GM12801 (cell line): ENCODE data around the gene CTSW.

Experiments used
- TF ChIP-seq, protein P1 (sequence below): IDR thresholded peaks from one replicate; pipeline ENCODE4 v1.5.1; 2011; ENCODE audit warnings: control low read depth; ENCODE audit not compliant: insufficient read length; ENCODE audit errors: extremely low read depth

CTSW gene

DNA sequence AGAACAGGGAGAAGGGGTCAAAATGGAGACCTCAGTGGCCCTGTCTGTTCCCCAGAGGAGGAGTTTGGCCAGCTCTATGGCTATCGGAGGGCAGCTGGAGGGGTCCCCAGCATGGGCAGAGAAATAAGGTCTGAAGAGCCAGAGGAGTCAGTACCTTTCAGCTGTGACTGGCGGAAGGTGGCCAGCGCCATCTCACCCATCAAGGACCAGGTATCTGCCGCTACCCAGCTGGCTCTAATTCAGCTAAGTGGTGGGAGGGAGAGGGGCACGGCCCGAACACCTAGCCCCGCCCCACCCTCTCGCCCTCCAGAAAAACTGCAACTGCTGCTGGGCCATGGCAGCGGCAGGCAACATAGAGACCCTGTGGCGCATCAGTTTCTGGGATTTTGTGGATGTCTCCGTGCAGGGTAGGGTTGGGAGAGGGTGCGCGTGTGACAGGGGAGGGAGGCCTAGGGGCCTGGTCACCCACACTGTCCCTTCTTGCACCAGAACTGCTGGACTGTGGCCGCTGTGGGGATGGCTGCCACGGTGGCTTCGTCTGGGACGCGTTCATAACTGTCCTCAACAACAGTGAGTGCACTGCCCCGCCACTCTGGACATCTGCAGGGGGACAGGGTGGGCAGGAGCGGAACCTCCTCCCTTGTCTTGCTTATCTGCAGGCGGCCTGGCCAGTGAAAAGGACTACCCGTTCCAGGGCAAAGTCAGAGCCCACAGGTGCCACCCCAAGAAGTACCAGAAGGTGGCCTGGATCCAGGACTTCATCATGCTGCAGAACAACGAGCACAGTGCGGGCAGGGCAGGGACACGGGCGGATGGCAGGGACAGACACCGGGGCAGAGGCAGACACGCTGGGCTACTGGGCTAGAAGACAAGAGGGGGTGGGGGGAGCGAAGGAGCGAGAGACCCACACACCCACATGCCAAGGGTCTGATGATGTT, 2.8 kb downstream of the CTSW start:
- TF ChIP-seq, protein P1, sequence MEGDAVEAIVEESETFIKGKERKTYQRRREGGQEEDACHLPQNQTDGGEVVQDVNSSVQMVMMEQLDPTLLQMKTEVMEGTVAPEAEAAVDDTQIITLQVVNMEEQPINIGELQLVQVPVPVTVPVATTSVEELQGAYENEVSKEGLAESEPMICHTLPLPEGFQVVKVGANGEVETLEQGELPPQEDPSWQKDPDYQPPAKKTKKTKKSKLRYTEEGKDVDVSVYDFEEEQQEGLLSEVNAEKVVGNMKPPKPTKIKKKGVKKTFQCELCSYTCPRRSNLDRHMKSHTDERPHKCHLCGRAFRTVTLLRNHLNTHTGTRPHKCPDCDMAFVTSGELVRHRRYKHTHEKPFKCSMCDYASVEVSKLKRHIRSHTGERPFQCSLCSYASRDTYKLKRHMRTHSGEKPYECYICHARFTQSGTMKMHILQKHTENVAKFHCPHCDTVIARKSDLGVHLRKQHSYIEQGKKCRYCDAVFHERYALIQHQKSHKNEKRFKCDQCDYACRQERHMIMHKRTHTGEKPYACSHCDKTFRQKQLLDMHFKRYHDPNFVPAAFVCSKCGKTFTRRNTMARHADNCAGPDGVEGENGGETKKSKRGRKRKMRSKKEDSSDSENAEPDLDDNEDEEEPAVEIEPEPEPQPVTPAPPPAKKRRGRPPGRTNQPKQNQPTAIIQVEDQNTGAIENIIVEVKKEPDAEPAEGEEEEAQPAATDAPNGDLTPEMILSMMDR: no peak

DNA sequence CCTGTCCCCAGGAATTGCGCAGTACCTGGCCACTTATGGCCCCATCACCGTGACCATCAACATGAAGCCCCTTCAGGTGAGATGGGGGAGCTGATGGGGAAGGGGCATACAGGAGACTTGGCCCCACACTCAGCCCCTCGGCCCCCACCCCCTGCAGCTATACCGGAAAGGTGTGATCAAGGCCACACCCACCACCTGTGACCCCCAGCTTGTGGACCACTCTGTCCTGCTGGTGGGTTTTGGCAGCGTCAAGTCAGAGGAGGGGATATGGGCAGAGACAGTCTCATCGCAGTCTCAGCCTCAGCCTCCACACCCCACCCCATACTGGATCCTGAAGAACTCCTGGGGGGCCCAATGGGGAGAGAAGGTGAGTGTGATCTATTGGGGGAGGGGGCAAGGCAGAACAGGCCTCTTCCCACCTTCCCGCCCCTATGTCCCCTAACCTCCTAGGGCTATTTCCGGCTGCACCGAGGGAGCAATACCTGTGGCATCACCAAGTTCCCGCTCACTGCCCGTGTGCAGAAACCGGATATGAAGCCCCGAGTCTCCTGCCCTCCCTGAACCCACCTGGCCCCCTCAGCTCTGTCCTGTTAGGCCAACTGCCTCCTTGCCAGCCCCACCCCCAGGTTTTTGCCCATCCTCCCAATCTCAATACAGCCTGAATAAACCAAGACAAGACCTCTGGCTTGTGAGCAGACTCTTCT, 3.6 kb downstream of the CTSW start:
- TF ChIP-seq, protein P1: no peak

DNA sequence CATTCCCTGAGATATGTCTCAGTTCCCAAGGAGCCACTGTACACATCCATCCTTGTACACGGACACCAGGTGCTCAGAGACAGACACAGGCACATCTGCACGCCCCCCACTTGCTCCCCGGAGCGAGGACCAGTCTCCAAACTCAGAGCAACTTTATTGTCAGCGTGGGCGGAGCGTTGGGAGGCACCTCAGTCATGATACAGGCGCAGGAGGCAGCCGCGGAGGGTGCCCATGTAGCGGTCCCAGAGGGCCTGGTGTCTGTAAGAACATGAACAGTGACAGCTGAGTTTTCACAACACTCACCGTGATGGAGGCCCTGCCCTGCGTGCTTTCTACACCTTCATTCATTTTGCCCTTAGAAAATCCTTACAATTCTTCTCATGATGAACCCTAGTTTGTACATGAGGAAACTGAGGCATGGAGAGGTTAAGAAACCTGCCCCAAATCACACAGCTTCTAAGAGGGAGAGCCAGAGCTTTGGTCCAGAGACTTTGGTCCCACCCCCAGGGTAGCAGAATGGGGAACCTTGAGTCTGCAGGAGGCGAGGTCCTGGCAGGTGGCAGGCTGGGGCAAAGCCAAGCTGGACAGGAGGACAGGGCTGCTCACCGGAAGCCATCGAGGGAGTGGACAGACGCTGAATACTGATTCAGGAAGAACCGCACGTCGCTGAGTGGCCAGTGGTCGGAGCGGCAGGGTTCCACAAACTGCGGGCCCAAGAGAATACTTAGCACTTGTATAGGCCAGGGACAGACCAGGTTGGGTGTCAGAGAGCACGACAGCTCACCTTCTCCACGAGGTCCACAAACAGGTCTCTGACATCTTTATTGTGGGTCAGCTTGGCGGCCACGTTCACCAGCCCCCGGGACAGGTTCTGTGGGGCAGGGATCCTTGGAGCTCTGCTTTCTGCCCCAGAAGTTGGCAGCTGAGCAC, 4.4 kb downstream of the CTSW start:
- TF ChIP-seq, protein P1: no peak

DNA sequence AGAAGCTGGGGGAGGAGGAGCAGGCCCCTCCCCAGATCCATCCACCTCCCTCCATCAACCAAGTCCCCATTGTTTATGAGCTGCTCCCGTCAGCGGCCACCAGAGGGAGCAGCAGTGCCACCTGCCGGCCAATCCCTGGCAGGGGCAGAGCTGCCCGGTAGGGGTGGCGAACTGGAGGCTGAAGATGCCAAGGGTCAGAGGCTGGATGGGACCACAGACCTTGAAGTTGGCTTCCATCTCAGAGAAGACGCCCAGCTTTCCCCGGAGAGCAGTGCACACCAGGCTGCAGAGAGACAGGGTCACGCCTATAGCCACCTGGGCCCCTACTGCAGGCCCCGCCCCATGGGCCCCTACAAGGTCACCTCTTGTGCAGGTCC, 5.1 kb downstream of the CTSW start:
- TF ChIP-seq, protein P1: peak; percentile 97

DNA sequence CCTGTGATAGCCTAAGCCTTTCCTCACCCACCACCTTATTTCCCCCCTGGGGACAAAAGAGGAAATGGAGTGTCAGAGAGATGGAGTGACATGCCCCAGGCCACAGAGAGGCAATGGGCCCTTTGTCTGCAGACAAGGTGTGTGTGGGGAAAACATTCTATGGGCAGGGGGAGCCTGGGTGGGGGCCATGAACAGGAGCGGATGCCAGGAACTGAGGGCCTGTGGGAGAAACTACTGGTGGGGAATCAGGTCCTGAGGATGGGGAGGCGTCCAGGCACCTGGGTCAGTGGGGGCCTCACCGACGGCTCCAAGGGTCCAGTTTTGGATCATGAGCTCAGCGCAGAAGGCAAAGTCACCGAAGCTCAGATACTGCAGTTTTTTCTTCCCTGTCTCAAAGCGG, 5.6 kb downstream of the CTSW start:
- TF ChIP-seq, protein P1: no peak

DNA sequence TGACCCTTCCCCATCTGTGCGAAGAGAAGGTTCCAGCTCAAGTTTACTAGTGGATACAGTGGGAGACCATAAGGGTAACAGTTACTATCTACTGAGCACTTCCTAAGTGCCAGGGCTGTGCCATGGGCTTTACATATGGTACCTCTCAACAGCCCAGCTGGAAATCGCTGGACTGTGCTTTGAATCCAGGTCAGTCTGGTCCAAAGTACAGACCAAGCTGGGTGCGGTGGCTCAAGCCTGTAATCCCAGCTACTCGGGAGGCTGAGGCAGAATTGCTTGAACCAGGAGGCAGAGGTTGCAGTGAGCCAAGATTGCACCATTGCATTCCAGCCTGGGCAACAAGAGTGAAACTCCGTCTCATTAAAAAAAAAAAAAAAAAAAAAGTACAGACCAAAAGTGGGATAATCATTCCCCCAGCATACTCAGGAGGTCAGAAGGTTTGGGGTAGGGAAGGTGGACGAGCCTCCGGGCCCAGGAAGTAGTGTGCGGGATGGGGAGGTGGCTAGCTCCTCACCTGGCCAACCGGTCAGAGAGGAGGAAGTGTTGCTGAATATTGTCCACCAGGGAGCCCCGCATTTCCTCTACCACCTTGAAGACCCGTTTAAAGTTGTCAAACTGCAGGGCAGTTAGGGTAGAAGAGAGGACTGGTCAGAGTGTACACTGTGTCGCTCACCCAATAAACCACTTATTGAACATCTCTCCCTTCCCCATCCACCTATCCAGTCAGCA, 6.3 kb downstream of the CTSW start:
- TF ChIP-seq, protein P1: no peak
